OCI-M2 (cell line): Measurements from ENCODE around the gene SLC35E2B.
"Not testable (repeated sequence)": the region's sequence is repeated elsewhere in the genome, so short reads cannot be mapped to it uniquely, and the experiment has no call there.

Experiments used
- DNase-seq: peaks from one replicate; lab custom pipeline; 2025; ENCODE audit not compliant: unreplicated experiment; lab: John Stamatoyannopoulos, UW

The SLC35E2B gene

GRCh38 chr1:1646326-1646725 lies 46.3 kb downstream of the SLC35E2B start:
- DNase-seq, result not testable (repeated sequence)

- DNase-seq, result not testable (repeated sequence)
Observed at GRCh38 chr1:1640711-1641461, 51.7 kb downstream of the SLC35E2B start.

DNA sequence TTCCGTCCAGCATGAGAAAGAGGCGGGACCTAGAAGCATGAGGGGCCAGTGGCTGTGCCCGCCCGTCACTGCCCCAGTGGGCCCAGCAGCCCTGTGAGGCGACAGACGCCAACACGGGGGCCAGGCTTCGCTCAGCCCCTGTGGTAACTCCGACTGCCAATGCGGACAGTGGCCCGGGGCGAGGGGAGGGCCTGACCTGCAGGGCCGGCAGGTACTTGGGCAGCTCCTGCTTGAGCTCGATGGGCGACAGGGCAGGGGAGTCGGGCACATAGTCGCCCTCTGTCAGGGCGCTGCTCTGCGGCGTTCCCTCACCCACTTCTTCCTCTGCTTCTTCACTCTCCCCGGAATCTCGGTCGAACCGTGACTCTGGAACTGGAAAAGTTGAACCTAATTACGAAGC lies 52.5 kb downstream of the SLC35E2B start:
- not testable (repeated sequence) for DNase-seq

DNA sequence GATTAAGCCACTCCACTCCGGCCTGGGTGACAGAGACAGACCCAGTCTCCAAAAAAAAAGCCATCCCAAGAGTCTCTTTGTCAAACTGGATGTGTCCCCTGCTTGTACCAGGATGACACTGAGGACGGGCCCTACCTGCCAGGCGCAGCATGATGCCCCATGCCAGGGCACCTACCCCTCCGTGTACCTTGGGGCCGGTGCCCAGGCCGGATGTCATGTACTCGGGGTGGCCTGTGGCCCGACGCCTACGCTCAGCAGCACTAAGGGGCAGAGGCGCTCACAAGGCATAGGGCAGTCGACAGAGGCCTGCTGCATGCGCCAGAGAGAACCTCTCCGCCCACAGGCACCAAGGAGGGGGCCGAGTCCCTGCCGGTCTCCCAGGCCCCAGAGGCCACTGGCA lies 53.2 kb downstream of the SLC35E2B start:
- not testable (repeated sequence) for DNase-seq

GRCh38 chr1:1638528-1638927 lies 54.1 kb downstream of the SLC35E2B start:
- DNase-seq, result not testable (repeated sequence)

GRCh38 chr1:1637479-1637875 lies 55.1 kb downstream of the SLC35E2B start:
- not testable (repeated sequence) for DNase-seq

- not testable (repeated sequence) for DNase-seq
Observed at GRCh38 chr1:1636621-1637478, 55.7 kb downstream of the SLC35E2B start.

GRCh38 chr1:1634613-1635012 lies 58.0 kb downstream of the SLC35E2B start:
- DNase-seq, result not testable (repeated sequence)

DNA sequence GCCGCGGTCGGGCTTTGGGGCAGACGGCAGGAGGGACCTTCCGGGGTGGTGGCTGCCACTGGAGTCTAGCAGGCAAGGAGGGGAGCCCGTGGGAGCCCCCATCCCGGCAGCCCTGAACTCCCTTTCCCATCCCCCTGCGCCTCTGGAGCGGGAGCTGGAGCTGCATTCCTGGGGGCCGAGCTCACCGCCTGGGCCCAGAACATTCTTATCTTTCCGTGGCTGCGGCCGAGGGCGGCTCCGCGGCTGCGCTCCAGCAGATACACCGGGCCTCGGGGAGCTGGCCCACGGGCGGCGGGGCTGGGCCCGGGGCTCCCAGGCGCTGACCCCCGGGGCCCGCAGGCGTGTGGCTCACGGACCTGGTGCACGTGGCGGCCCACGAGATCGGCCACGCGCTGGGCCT lies 59.2 kb downstream of the SLC35E2B start:
- DNase-seq, result not testable (repeated sequence)

DNA sequence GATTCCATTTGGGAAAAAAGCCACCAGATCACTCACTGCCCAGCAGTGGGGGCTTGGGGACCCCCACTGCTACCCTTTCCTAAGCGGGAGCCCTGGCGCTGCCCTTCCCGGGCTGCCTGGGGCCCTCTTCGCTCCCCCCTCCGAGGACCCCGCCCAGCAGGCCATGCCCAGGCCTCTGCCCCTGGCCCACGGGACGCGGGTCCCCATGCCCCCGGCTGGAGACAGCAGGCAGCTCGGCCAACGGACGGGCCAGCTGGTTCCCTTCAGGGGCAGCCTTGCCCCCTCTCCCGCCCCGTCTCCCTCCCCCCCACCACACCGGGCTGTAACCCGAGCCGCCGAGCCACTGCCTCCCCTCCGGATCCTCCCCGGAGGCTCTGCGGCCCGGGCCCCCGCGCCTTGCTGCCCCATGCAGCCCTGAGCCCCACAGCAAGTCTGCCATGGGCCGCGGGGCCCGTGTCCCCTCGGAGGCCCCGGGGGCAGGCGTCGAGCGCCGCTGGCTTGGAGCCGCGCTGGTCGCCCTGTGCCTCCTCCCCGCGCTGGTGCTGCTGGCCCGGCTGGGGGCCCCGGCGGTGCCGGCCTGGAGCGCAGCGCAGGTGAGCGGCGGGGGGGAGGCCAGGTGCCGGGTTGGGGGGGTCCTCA lies 60.7 kb downstream of the SLC35E2B start, which contains the start of gene MMP23B:
Gene MMP23B (plus strand): TSS at position 392 of the 639 bp plus-strand sequence. CDS start 46 bp downstream, at position 438.
- DNase-seq, result no peak

GRCh38 chr1:1630965-1631781 lies 61.4 kb downstream of the SLC35E2B start:
- no peak for DNase-seq

DNA sequence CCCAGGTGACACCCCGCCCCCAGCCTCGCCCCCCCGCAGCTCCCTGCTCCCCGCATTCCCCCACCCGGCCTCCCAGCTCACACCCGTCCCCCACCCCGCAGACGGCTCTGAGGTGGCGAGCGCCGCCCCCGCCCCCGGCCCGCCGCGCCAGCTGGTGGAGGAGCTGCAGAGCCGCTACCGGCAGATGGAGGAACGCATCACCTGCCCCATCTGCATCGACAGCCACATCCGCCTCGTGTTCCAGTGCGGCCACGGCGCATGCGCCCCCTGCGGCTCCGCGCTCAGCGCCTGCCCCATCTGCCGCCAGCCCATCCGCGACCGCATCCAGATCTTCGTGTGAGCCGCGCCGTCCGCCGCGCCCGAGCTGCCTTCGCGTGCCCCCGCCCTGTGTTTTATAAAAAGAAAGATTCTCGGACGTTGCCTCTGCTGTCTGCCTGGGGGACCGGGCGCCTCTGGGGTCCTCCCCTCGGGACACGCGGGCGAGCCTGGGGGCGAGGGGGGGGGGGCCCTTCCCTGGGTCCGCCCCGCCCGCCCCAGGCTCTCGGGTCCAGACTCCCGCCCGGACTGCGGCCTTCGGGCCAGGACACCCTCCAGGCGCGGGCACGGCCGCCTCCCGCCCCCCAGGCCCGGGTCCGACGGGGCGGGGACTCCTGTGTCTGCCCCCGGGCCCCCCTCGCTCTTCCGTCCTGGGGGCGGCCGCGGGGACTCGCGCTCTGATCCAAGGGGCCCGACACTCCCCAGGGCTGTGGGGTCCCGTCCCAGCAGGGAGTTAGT lies 62.2 kb downstream of the SLC35E2B start:
- no peak for DNase-seq

DNA sequence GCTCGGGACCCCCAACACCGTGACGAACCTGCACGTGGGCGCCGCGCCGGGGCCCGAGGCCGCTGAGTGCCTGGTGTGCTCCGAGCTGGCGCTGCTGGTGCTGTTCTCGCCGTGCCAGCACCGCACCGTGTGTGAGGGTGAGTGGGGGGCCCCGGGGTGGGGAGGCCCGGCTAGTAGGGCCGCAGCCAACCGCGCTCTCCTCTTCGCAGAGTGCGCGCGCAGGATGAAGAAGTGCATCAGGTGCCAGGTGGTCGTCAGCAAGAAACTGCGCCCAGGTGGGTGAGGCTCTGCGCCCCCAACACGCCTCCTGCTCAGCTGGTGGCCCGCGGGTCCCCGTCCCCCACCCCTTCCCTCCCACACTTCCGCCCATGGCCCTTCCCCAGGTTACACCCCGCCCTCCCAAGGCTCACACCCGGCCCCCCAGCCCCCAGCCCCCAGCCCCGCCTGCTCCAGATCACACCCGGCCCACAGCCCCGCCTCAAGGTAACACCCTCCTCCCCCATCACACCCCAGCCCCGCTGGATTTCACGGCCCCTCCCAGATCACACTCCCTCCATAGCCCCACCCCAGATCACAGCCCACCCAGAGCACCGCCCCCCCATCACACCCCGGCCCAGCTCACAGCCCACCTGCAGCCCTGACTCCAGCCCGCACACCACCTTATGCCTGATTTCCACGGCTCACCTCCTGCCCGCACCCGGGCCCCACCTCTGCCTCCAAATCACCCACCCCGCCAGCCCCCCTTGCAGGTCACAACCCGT lies 63.0 kb downstream of the SLC35E2B start:
- DNase-seq, result no peak

DNA sequence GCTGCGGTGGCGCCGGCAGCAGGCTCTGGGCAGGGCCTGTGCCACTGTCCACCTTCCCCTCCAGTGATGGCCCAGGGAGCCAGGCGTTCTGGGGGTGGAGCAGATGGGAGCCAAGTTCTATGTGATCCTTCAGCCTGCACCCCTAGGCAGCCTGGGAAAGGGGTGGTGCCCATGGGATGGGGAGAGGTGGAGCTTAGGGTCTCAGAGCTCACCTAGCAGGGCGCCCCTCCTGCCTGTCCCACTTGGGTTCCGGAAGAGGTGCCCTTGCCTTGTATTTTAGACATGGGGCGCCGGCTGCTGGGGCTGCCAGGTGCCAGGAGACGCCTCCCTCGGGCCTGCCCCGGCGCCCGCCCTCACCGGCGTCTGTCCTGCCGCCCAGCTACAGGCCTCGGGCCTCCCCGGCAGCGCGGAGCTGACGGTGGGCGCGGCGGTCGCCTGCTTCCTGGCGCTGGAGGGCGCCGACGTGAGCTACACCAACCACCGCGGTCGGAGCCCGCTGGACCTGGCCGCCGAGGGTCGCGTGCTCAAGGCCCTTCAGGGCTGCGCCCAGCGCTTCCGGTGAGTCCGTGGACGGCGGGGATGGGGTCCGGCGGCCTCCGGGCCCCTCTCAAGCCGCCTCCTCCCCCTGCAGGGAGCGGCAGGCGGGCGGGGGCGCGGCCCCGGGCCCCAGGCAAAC lies 63.7 kb downstream of the SLC35E2B start:
- no peak for DNase-seq

DNA sequence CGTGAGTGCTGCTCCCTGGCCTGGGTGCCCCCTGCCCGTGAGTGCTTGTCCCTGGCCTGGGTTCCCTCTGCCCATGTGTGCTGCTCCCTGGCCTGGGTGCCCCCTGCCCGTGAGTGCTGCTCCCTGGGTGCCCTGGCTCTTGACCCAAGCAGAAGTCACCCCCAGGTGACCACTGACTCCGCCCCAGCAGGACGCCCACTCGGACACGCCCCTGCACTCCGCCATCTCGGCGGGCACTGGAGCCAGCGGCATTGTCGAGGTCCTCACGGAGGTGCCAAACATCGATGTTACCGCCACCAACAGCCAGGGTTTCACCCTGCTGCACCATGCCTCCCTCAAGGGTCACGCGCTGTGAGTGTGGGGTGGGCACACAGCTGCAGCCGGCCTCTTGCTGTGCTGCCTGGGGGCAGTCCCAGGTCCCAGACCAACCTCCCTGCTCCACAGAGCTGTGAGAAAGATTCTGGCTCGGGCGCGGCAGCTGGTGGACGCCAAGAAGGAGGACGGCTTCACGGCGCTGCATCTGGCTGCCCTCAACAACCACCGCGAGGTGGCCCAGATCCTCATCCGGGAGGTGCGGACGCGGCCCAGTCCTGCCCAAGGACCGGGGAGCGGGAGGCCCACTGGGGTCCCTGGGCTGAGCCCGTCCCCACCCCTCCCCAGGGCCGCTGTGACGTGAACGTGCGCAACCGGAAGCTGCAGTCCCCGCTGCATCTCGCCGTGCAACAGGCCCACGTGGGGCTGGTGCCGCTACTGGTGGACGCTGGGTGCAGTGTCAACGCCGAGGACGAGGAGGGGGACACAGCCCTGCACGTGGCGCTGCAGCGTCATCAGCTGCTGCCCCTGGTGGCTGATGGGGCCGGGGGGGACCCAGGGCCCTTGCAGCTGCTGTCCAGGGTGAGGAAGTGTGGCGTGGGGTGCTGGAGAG lies 64.5 kb downstream of the SLC35E2B start:
- no peak for DNase-seq

DNA sequence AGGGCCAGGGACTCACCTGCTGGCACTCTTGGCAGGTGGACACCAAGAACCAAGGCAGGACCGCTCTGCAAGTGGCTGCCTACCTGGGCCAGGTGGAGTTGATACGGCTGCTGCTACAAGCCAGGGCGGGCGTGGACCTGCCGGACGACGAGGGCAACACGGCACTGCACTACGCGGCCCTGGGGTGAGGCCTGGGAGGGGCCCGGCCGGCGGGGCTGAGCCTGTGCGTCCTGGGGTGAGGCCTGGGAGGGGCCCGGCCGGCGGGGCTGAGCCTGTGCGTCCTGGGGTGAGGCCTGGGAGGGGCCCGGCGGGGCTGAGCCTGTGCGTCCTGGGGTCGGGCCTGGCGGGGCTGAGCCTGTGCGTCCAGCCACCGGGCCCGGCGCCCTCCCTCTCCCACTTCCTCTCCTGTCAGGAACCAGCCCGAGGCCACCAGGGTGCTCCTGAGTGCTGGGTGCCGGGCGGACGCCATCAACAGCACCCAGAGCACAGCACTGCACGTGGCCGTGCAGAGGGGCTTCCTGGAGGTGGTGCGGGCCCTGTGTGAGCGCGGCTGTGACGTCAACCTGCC lies 65.2 kb downstream of the SLC35E2B start:
- no peak for DNase-seq
